ELF-1 (cell line): ENCODE measurements around the gene GNAI1.

Experiments used
- DNase-seq: peaks from one replicate; pipeline ENCODE4 v3.0.0-alpha.2; 2016; ENCODE audit warnings: low read depth, low spot score

GNAI1 gene

GRCh38 chr7:80208700-80209099, 74.1 kb downstream of the GNAI1 start:
- no peak for DNase-seq

GRCh38 chr7:80210400-80210799, 75.8 kb downstream of the GNAI1 start:
- DNase-seq: no peak

GRCh38 chr7:80213814-80214213, 79.2 kb downstream of the GNAI1 start:
- no peak for DNase-seq

GRCh38 chr7:80215734-80216133, 81.1 kb downstream of the GNAI1 start:
- no peak for DNase-seq

- no peak for DNase-seq
Measured at GRCh38 chr7:80216996-80217842, 82.6 kb downstream of the GNAI1 start.

- no peak for DNase-seq
Measured at GRCh38 chr7:80218723-80219122, 84.1 kb downstream of the GNAI1 start.

GRCh38 chr7:80220022-80220634, 85.5 kb downstream of the GNAI1 start:
- no peak for DNase-seq

- no peak for DNase-seq
Measured at GRCh38 chr7:80224415-80224814, 89.8 kb downstream of the GNAI1 start.

- DNase-seq: no peak
Measured at GRCh38 chr7:80225361-80225760, 90.7 kb downstream of the GNAI1 start.

- DNase-seq: no peak
Measured at GRCh38 chr7:80226629-80227028, 92.0 kb downstream of the GNAI1 start.

GRCh38 chr7:80230327-80230726, 95.7 kb downstream of the GNAI1 start:
- DNase-seq: no peak

GRCh38 chr7:80231707-80232106, 97.1 kb downstream of the GNAI1 start:
- DNase-seq: no peak

GRCh38 chr7:80232979-80233724, 98.5 kb downstream of the GNAI1 start:
- no peak for DNase-seq

- DNase-seq: no peak
Measured at GRCh38 chr7:80235334-80235733, 100.7 kb downstream of the GNAI1 start.

GRCh38 chr7:80236681-80237080, 102.0 kb downstream of the GNAI1 start:
- no peak for DNase-seq

- no peak for DNase-seq
Measured at GRCh38 chr7:80240265-80241025, 105.8 kb downstream of the GNAI1 start.

- no peak for DNase-seq
Measured at GRCh38 chr7:80241671-80242070, 107.0 kb downstream of the GNAI1 start.

- DNase-seq: no peak
Measured at GRCh38 chr7:80243425-80243824, 108.8 kb downstream of the GNAI1 start.

- no peak for DNase-seq
Measured at GRCh38 chr7:80244206-80244916, 109.7 kb downstream of the GNAI1 start.

GRCh38 chr7:80247144-80247543, 112.5 kb downstream of the GNAI1 start:
- peak; percentile 1 for DNase-seq

GRCh38 chr7:80247891-80248290, 113.3 kb downstream of the GNAI1 start:
- DNase-seq: no peak
